Type B pancreatic cell (in vitro differentiated cells): ENCODE measurements around the gene OR52E4. TPM values are rescaled to one million over a fixed set of nuclear protein-coding genes. Genes with fewer than 3 reads are reported as not detected.

Experiments used
- DNase-seq: peaks from one replicate; pipeline ENCODE4 v3.0.0; 2021; ENCODE audit warnings: mixed read lengths; ENCODE audit not compliant: unreplicated experiment; ENCODE audit errors: extremely low spot score
- H3K27ac Mint-ChIP-seq: 2 replicates; pipeline ENCODE4 v1.8.0; 2021; ENCODE audit warnings: mild to moderate bottlenecking, mixed read lengths
- H3K27me3 Mint-ChIP-seq: 2 replicates; pipeline ENCODE4 v1.8.0; 2021; ENCODE audit warnings: mixed read lengths
- H3K36me3 Mint-ChIP-seq: 2 replicates; pipeline ENCODE4 v1.8.0; 2021; ENCODE audit warnings: mixed read lengths
- H3K4me1 Mint-ChIP-seq: one replicate; pipeline ENCODE4 v1.8.0; 2021; ENCODE audit warnings: mixed read lengths; ENCODE audit not compliant: unreplicated experiment
- H3K4me3 Mint-ChIP-seq: 2 replicates; pipeline ENCODE4 v1.8.0; 2021; ENCODE audit warnings: mild to moderate bottlenecking, mixed read lengths
- H3K9me3 Mint-ChIP-seq: 2 replicates; pipeline ENCODE4 v1.8.0; 2021; ENCODE audit warnings: mixed read lengths
- CTCF ChIP-seq: fragments of 200-600 bp; sonication (generic); conservative IDR thresholded peaks from 2 replicates; pipeline ENCODE4 v1.5.0; 2021; ENCODE audit warnings: antibody characterized with exemption, mild to moderate bottlenecking
- total RNA-seq: library from RNA; stranded (reverse); gene quantifications from 2 replicates; pipeline ENCODE4 v1.2.1, GENCODE V29; 2021; ENCODE audit warnings: low replicate concordance

OR52E4 gene
- total RNA-seq, 1 donor from 2014 or later = not detected

- Mint-ChIP-seq H3K36me3 (no peaks in the 10 kb centered on the region), H3K4me3 (no peak overlapping the region), H3K27me3 (no peaks in the 10 kb centered on the region), H3K4me1 (no peaks in the 10 kb centered on the region), H3K27ac (no peak overlapping the region), H3K9me3 (peaks cover 32% of the 10 kb centered on the region)
- no peak for TF ChIP-seq CTCF
- DNase-seq = no peak
Measured at GRCh38 chr11:5933116-5933515, 52.7 kb downstream of the OR52E4 start.

Other genes with a start within 250 kb of the OR52E4 start
- gene TRIM5, start 195.6 kb upstream of the OR52E4 start, total RNA-seq = 30.0 and 32.3 TPM in 2 replicates
- 27.4 and 72.5 TPM in 2 replicates for gene TRIM22, start 190.8 kb upstream of the OR52E4 start, total RNA-seq
- gene OR56B1, start 144.2 kb upstream of the OR52E4 start, total RNA-seq = not detected in 2 replicates
- gene OR52N4, start 126.4 kb upstream of the OR52E4 start, total RNA-seq = not detected in 2 replicates
- not detected in 2 replicates for gene OR52N5, start 97.3 kb upstream of the OR52E4 start, total RNA-seq
- not detected in 2 replicates for gene OR52N1, start 89.4 kb upstream of the OR52E4 start, total RNA-seq
- gene OR52N2, start 71.7 kb upstream of the OR52E4 start, total RNA-seq = not detected in 2 replicates
- not detected in 2 replicates for gene OR52E6, start 38.7 kb upstream of the OR52E4 start, total RNA-seq
- not detected in 2 replicates for gene OR52E8, start 22.9 kb upstream of the OR52E4 start, total RNA-seq
- gene OR52E5, start 12.6 kb downstream of the OR52E4 start, total RNA-seq = not detected in 2 replicates
- not detected in 2 replicates for gene OR56A3, start 61.6 kb downstream of the OR52E4 start, total RNA-seq
- not detected in 2 replicates for gene OR56A5, start 87.9 kb downstream of the OR52E4 start, total RNA-seq
- not detected in 2 replicates for gene OR52L1, start 106.4 kb downstream of the OR52E4 start, total RNA-seq
- 0.07 TPM in 1 of 2 replicates, not detected in the other for gene OR56A4, start 126.3 kb downstream of the OR52E4 start, total RNA-seq
- gene OR56A1, start 150.1 kb downstream of the OR52E4 start, total RNA-seq = not detected in 2 replicates
- gene OR56B4, start 227.1 kb downstream of the OR52E4 start, total RNA-seq = not detected in 2 replicates